ENCODE measurements around the gene AUTS2.

- no peak for TF ChIP-seq CTCF (IDR thresholded peaks at IDR 0.05 in 8 of 11, conservative IDR thresholded peaks at IDR 0.05 in 3 of 11)
- no peak for TF ChIP-seq POLR2A (IDR thresholded peaks at IDR 0.05)
- no peak for TF ChIP-seq POLR2AphosphoS5 (IDR thresholded peaks at IDR 0.05)
Measured at GRCh38 chr7:69966766-69967591, 368.7 kb downstream of the AUTS2 start.

Data from spleen (tissue), 7 donors.